Measurements from ENCODE around the gene ERN1. TPM values are rescaled to one million over a fixed set of nuclear protein-coding genes. Genes with fewer than 3 reads are reported as not detected.

The ERN1 gene
- total and polyA plus RNA-seq, 2 of the 13 experiments (the other 11 are each of a cell fraction or from before 2014, with no cell fraction given): 6.0 to 12.7 TPM

DNA sequence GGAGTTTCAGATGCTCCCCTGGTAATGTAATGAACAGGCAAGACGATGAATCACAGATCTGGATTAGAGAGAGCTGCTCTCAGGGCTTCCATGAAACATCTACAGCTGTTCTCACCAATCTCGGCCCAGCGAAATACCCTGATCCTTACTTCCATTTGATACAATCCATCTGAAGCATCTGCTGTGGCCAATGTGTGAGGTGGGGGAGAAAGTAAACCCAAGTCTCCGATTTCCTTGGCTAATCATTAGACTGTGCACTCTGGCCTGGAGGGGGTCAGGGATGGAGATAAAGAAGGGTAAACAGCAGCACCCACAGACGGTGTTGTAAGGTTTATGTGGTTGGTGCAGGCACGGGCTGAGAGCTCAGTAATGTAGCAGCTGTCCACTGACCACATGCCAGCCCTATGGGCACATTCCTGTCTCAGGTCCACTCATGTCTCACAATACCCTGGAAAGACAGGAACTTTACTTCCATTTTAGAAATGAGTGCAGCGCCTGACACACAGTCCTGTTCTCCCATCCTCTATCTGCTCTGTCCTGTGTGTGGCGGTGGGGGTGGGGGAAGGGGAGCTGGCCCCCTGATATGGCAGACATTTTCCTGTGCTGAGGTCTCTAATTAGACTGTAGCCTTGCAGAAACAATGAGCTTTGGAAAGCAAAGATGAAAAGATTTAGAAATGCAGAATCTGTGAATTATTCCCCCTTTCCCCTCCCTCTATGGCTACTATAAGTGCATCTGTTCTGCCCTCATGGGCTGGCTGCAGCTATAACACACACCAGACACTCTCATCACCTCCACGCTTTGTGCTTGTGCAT lies 48.3 kb upstream of the ERN1 start (continued):
- TF ChIP-seq, protein P1, sequence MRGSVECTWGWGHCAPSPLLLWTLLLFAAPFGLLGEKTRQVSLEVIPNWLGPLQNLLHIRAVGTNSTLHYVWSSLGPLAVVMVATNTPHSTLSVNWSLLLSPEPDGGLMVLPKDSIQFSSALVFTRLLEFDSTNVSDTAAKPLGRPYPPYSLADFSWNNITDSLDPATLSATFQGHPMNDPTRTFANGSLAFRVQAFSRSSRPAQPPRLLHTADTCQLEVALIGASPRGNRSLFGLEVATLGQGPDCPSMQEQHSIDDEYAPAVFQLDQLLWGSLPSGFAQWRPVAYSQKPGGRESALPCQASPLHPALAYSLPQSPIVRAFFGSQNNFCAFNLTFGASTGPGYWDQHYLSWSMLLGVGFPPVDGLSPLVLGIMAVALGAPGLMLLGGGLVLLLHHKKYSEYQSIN (CRISPR knock-in tag; IDR thresholded peaks at IDR 0.05; ENCODE audit: borderline replicate concordance): no peak
- TF ChIP-seq ZMYM3 (CRISPR knock-in tag; IDR thresholded peaks at IDR 0.05) (peak; percentile 78), NFYB (CRISPR knock-in tag; IDR thresholded peaks at IDR 0.05) (peak; percentile 46), HOXA7 (CRISPR knock-in tag; IDR thresholded peaks at IDR 0.05) (no peak), ZBTB49 (CRISPR knock-in tag; IDR thresholded peaks at IDR 0.05; ENCODE audit: borderline replicate concordance) (no peak), ZNF30 (CRISPR knock-in tag; IDR thresholded peaks at IDR 0.05) (no peak), ZNF891 (CRISPR knock-in tag; IDR thresholded peaks at IDR 0.05) (peak; percentile 62; the same call in 1 of the 2 replicates), TCF7L2 (IDR thresholded peaks at IDR 0.05; ENCODE audit: low read depth, low read length) (no peak), HMG20A (CRISPR knock-in tag; IDR thresholded peaks at IDR 0.05; ENCODE audit: borderline replicate concordance) (peak; percentile 88; the same call in 1 of the 2 replicates), CAMTA2 (CRISPR knock-in tag; IDR thresholded peaks at IDR 0.05; ENCODE audit: borderline replicate concordance) (no peak), ZNF513 (CRISPR knock-in tag; conservative IDR thresholded peaks at IDR 0.05) (no peak), DNMT3B (CRISPR knock-in tag; conservative IDR thresholded peaks at IDR 0.05) (no peak), ZNF660 (CRISPR knock-in tag; IDR thresholded peaks at IDR 0.05; ENCODE audit: borderline replicate concordance, low read depth) (no peak), CREM (IDR thresholded peaks at IDR 0.05) (peak; percentile 15; the same call in 1 of the 2 replicates), CREM (CRISPR knock-in tag; IDR thresholded peaks at IDR 0.05) (no peak)

Measured in HepG2 (cell line).